NB4 (cell line): Measurements from ENCODE around the gene RPS15.

ENCODE experiments used
- CTCF ChIP-seq: IDR thresholded peaks from one replicate; pipeline ENCODE4 v1.5.1; 2012; ENCODE audit warnings: low read depth, low read length
- MYC ChIP-seq: IDR thresholded peaks from 2 replicates; pipeline ENCODE4 v1.6.1; 2011; ENCODE audit warnings: low read depth, low read length

- no peak for TF ChIP-seq CTCF
- TF ChIP-seq MYC, result no peak
Measured at GRCh38 chr19:1412323-1412923, 25.8 kb upstream of the RPS15 start.
